Left colon (tissue), 2 donors: Measurements from ENCODE around the gene PADI3. TPM values are rescaled to one million over a fixed set of nuclear protein-coding genes. Genes with fewer than 3 reads are reported as not detected.
"Not testable (repeated sequence)": the region's sequence is repeated elsewhere in the genome, so short reads cannot be mapped to it uniquely, and the experiment has no call there.

Experiments used
- ATAC-seq: fragments of 200-7000 bp; cut with Tn5 transposase; one replicate; pipeline ENCODE4 v1.9.1; 2020; ENCODE audit warnings: mild to moderate bottlenecking, moderate library complexity
- DNase-seq, 2 donors: peaks; one replicate each; pipeline ENCODE4 v3.0.0-alpha.2; 2020
- intact Hi-C, 2 donors: fragments of 100-400 bp; cut with DNase I in 1 of 2; cut with micrococcal nuclease in 1 of 2; formaldehyde crosslinking; loops; one replicate each; pipeline versions ENCODE4 v1.11.2 to v1.14.0; 2022; cut with DNase I, micrococcal nuclease
- total RNA-seq, 2 donors: library from RNA; stranded (reverse); fragmentation: NEBNext Ultra II Directional; extraction: Animal tissue kit (Norgen Biotek cat#: 25700); gene quantifications; one replicate each; pipeline ENCODE4 v1.2.1, GENCODE V29; 2021
- donor health status: DM: no; HTN: no; CAD: no.
- donor health status: DM: yes; HTN: yes; CAD: no.

Gene PADI3
- total RNA-seq, 2 donors from 2014 or later, result not detected

DNA sequence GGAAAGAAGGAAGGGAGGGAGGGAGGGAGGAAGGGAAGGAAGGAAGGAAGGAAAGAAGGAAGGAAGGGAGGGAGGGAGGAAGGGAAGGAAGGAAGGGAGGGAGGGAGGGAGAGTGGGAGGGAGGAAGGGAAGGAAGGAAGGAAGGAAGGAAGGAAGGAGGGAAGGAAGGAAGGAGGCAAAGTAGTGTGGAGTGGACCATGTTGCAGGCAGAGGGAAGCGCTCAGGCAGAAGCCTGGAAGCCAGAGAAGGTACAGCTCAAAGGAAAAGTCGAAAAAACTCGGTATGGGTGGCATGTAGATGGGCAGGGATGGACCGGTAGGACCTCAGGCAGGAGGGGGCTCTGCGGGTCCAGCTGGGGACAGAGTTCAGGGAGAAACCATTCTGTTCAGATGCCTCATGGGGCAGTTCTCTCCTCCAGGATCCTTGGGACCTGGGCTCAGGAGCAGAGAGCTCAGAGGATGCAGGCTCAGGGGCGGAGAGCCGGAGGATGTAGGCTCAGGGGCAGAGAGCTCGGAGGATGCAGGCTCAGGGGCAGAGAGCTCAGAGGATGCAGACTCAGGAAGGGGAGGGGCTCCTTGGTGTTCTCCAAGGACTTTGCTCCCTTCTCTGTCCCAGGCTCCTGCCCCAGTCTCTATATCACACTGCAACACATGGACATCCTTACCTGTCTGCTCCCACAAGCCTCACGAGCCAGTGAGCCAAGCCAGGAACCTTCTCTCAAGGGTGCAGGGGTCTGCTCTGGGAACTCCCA, 13.6 kb upstream of the PADI3 start:
- DNase-seq (peak in 1 of 2 donors; percentile 30), ATAC-seq (peak; percentile 28)
- intact Hi-C loops, result loop anchor here (5.0 kb wide), 2 partner anchors 108 to 173 kb away; no protein-coding TSS in a partner anchor

DNA sequence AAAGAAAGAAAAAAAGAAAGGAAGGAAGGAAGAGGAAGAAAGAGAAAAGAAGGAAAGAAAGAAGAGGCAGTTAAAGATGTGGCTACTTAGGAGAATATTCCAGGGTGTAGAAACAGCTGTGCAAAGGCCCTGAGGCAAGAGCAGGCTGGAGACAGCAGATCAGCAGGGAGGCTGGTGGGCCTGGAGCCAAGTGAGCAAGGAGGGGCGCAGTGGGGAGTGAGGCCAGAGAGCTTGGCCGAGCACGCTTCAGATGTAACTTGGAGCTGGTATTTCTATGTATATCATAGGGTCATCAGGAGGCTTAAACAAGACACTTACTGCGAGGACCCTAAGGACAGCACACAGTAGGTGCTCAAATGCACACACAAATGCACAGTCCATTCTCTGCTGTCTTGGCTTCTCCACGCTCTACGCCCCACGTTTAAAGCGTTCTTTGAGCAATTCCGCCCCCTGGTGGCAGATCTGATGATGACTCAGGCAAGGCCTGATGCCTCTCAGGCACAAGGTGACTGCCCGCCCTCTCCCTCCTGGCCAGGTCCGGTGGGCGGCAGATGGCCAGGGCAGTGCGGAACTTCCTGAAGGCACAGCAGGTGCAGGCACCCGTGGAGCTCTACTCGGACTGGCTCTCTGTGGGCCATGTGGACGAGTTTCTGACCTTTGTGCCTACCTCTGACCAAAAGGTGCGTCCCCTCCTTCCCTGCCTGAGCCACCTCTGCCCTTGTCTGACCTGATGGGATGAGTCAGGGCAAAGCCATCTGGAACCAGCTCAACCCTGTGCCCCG, 11.9 kb upstream of the PADI3 start:
- peak; percentile 82 to 96 for DNase-seq
- ATAC-seq, result peak; percentile 41
- intact Hi-C loops, result loop anchor here (5.0 kb wide), 2 partner anchors 110 to 175 kb away; no protein-coding TSS in a partner anchor

DNA sequence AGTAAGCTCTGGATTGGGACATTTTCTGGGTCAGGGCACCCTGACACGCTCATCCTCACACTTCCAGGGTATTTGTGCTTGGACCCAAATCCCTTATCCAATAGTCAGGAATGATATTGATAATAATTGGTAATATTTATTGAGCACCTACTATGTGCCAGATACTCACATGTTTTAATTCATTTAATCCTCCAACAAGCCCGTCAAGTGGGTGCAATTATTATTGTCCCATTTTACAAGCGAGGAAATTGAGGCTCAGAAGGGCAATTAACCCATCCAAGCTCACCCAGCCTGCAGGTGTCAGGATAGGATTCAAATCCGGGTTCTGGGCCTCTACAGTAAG, 11.4 kb upstream of the PADI3 start:
- ATAC-seq, result no peak
- intact Hi-C loops, result loop anchor here (5.0 kb wide), 2 partner anchors 110 to 175 kb away; no protein-coding TSS in a partner anchor
- DNase-seq, result no peak

DNA sequence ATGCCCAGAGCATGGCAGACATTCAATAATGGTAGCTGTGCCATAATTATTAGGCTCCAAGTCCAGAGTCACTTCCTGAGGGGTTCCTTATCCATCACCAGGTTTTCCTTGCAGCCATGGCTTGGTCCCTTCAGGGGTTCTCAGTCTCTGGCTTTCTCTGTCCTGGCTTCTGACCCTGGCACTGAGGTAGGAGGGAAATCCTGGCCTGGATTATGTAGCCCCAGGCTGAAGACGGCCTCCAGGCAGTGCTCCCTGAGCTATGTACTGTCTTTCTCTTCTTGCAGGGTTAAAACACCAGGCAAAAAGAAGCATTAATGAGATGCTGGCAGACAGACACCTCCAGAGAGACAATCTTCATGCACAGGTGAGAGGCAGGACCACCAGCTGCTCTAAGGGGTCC, 9.5 kb upstream of the PADI3 start:
- intact Hi-C loops, result loop anchor here (2.0 to 5.0 kb wide), 3 partner anchors 112 to 177 kb away; no protein-coding TSS in a partner anchor
- ATAC-seq, result peak; percentile 46
- peak in 1 of 2 donors; percentile 38 for DNase-seq

DNA sequence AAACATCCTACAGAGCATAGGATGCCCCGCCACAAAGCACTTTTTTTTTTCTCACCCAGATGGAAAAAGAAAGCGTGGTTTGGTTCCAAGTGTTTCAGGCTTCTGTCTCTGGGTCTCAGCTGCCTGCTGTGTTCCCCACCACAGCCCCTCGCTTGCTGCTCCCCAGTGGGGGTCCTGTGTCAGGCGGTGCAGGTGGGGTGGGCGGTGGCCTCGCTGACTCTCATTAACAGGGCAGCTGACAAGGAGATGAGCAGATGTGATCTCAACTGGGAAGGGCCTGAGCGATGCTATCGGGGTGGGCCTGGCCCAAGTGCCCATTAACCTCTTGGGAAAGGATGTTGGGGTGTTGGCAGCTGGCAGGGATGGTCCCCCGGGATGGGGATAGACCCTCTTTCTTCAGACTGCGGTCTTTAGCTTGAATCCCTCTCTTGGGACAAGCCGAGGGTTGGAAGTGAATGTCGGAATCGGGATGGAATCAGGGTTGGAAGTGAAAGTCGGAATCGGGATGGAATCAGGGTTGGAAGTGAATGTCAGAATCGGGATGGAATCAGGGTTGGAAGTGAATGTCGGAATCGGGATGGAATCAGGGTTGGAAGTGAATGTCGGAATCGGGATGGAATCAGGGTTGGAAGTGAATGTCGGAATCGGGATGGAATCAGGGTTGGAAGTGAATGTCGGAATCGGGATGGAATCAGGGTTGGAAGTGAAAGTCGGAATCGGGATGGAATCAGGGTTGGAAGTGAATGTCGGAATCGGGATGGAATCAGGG, 7.7 kb upstream of the PADI3 start:
- ATAC-seq, DNase-seq, intact Hi-C loops: not testable (repeated sequence)

DNA sequence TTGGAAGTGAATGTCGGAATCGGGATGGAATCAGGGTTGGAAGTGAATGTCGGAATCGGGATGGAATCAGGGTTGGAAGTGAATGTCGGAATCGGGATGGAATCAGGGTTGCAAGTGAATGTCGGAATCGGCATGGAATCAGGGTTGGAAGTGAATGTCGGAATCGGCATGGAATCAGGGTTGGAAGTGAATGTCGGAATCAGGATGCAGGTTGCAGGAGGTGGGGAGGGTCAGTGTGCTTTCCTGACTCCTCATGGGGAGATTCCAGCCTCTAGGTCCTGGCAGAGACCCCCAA, 7.2 kb upstream of the PADI3 start:
- intact Hi-C loops, ATAC-seq, DNase-seq: not testable (repeated sequence)

DNA sequence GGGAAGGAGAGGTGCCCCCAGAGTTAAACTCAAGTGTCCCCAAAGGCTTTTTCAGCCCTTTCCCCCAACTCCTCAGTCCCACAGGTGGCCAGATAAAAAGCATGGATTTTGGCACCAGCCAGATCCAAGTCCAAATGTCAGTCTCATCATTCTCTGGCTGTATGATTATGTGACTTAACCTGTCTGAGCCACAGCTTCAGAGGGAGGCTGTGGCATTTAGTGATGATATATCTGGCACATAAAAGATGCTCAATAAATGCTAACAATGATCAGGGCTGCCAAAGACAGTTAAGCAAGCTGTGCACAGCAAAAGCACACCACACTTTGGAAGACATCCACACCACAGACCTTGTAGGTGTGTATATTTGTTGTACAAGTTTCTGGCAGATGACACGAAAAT, 5.6 kb upstream of the PADI3 start:
- intact Hi-C loops, result no loop called here
- ATAC-seq, result no peak
- DNase-seq, result no peak

DNA sequence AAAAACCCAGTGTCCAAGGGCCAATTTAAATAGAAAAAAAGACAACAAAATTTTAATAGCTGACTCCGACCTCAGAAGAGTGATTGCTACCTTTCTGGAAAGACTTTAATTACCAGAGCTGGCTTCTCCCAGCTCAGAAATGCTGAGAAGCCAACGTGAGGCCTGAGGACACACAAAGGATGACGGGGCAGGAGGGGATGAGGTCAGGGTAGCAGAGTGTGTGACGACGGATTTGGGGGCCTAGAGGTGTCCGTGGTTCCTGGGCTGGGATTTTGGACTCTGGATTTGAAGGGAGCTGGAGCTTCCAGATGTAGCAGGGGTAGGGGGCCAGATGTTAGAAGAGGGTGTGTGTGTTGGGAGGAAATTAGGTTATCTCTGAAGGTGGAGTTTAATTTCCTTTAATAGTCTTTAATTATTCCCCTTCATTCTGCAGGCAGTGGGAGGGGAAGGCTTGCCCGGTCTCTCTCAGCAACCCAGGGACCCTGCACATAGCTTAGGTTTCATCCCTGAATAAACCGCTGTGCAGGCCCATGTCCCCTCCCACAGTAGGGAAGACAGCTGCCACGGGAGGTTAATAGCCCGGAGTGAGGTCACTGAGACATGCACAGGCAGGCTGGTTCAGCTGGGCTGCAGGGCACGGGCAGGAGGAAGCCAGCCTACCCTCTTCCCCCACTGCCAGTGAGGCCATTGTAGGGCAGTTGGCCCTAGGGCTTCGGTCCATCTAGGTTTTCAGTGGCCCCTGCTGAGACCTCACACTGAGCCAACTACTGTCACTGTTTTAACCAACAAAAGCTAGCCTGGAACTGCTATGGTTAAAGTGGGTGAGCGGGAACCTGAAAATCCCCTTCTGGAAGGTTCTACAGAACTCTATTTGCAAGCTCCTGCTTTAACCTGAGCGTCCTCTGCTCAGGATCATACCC, 3.8 kb upstream of the PADI3 start:
- intact Hi-C loops, result no loop called here
- peak; percentile 58 for ATAC-seq
- no peak for DNase-seq

DNA sequence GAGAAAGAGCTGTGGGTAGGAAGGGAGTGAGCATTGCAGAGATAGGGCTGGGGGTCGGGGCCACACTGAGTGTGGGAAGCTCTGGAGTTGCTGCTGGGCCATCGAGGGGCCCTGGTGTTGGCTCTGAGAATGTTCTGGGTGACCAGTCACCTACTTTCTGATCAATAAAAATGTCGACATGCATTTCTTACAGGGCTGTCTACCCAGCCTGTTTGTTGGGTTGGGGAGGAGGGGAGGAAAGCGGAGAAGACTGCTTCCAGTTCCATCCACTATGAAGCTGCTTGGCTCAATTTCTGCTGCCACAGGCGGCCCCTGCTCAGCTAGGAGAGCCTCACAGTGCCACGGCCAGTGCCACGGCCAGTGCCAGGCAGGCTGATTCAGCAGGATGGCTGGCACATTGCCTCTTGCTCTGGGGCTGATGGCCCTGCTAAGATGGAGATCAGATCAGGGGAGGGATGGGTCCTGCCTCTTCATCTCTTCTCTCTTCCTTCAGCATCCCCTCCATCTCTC, 3.0 kb upstream of the PADI3 start:
- ATAC-seq (no peak), DNase-seq (no peak)
- intact Hi-C loops, result no loop called here

DNA sequence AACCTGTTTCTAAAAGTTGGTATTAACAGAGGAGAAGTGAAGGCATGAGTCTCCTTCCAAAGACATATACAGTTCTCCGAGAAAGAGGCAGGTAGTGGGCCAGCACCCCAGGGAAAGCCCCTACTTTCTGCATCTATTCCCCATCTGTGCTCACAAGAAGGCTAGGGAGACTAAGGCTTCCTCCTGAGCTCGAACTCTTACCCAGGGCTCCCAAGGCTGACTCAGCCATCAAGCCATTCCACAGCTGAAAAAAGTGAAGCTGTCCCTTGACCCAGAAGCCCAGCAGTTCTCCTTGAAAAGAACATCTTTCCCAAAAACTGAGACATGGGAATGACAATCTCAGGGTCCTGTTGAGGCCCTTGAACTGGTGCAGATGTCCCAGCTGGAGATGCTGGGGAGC, 1.9 kb upstream of the PADI3 start:
- DNase-seq, result no peak
- ATAC-seq, result no peak
- intact Hi-C loops, result no loop called here

DNA sequence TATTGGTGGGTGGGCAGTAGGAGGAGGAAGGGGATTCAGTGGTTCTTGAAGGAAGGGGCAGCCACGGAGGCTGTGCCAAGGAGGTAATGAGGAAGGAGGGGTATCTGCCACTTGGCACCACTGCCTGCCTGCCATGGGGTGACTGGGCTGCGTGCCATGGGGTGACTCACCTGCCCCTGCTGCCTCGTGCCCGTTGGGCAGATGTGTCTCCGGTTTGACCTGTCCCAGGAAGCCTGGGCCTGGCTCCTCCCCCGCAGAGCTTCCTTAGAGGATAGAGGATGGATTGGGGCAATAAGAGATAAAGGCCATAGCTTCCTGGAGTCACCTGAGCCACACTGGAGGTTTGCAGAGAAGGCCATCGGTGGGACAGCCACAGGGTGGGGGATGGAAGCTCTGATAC, 1.7 kb downstream of the PADI3 start:
- ATAC-seq (peak; percentile 95), DNase-seq (peak; percentile 91 to 96)
- intact Hi-C loops, result no loop called here

DNA sequence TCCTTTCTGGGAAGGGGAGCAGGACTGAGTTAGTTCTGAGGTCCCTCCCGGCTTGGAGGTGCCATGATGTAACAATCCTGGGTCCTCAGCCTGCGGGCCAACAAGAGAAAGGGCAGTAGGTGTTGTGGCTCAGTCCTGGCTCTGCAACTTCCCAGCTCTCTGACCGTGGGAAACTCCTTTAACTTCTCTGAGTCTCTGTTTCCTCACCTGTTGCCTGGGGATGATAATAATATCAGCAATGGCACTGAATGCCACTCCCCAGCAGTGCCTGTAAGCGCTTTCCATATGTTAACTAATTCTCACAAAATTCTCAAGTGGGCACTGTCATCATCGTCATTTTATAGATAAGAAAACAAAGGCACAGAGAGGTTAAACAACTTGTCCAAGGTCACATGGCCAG, 2.3 kb downstream of the PADI3 start:
- intact Hi-C loops, result no loop called here
- DNase-seq, result no peak
- ATAC-seq, result peak; percentile 17

DNA sequence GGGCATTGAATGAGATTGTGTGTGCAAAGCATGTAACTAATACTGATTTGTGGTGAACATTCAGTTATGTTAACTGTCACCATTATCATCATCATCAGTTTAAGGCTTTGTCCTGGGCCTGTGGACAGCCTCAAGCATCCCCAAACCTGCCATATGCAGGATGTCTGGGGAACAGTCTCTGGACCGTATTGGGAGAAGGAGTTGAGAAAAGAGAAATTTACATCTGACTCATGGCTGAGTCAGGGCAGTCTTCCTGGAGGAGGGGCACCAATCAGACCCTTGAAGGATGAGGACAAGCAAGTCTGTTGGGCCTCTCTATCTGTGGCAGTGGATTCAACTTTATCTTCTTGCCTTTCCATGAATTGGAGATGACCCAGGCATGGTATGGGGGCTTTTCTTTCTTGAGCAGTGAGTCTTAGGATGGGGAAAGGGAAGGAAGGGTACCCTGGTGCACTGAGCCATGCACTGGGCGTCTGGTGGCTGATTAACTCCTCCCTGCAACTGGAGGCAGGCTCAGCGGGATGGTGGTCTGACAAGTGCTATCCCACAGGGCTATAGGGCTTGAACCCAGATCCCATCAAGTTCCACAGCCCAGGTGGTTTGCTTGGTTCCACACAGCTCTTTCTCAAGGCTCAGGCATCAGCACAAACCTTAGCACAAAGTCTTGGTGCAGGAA, 2.9 kb downstream of the PADI3 start:
- ATAC-seq (no peak), DNase-seq (no peak)
- intact Hi-C loops, result no loop called here

DNA sequence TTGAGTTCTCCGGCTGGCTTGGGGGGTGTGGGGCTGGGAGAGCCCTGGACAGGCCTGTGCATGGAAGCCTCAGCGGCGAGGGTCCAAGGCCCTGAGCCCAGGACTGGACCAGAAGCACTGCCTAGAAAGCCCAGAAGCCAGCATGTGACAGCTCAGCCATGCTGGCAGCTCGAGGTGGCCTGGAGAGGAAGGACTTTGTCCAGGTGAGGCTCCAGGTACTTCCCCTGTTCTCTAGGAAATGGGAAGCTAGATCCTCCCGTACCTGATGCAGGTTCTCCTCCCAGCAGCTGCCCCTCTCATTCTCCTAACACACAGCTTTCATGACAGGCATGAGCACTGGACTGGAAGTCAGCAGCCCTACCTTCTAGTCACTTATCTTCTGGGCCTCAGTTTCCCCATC, 6.4 kb downstream of the PADI3 start:
- ATAC-seq, result peak; percentile 67
- DNase-seq, result peak in 1 of 2 donors; percentile 31
- intact Hi-C loops, result no loop called here

DNA sequence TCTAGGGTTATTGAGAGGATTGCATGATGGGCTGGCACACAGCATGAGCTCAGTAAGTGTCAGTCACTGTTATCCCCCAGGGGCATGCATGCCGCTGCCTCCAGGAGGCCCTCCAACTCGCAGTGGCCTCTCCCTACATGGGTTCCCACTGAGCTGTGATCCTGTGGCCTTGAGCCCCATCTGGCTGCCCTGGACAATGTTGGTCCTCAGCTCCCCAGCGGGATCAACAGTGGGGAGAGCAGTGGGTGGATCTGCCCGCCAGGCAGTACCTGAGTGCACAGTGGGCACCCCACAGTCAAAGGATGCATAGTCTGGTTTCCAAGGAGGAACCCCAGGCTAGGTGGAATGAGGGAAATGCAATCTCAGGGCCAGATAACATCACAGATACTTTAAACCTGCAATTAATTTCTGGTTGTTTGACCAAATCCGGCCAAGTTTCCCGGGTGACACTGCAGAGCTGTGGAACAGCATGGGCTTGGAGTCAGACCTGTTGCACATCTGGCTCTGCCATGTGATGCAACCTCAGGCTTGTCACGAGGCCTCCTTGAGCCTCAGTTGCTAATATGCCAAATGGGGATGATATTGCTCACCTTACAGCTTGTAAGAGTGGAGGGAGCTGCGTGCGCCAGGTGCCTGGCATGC, 9.3 kb downstream of the PADI3 start:
- DNase-seq, result no peak
- ATAC-seq, result no peak
- intact Hi-C loops, result no loop called here

DNA sequence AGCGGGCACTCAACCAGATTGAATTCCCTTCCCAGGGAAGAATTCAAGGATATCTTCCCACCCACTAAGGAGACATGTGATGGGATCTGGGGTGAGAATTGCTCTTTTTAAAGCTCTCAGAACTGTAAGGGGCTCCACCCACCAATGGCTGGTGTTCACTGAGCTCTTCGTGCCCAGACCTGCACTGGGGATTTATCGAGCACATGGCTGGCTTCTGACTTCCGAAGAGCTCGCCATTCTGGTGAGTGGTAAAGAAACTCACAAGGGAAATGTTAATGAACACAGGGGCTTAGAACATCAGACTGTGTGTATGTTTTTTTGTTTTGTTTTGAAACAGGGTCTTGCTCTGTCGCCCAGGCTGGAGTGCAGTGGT, 9.8 kb downstream of the PADI3 start:
- no peak for ATAC-seq
- no peak for DNase-seq
- intact Hi-C loops, result no loop called here

DNA sequence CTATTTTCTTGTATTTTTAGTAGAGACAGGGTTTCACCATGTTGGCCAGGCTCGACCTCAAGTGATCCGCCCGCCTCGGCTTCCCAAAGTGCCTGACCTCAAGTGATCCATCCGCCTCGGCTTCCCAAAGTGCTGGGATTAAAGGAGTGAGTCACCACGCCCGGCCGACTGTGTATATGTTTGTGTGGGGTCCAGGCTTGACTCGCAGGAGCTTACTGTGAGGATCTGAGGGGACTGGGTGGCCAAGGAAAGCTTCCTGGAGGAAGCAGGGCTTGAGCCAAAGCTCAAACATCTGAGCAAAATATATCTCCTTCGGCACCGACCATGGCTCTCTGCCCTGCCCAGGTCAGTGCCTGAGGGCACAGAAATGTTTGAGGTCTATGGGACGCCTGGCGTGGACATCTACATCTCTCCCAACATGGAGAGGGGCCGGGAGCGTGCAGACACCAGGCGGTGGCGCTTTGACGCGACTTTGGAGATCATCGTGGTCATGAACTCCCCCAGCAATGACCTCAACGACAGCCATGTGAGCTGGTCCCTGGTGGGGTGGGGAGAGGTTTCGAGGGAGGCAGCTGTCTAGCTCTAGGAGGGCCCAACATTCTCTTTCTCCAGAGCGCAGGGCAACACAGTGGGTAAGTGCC, 10.5 kb downstream of the PADI3 start:
- DNase-seq, result no peak
- no peak for ATAC-seq
- intact Hi-C loops, result no loop called here
